Fibroblast of peridontal ligament (primary cell): Measurements from ENCODE around the gene INTS1.
A peak's percentile ranks its signal among the peaks of the same experiment; 100 is the strongest.

Experiments used
- DNase-seq: peaks from one replicate; pipeline ENCODE4 v3.0.0-alpha.2; 2010; ENCODE audit errors: extremely low read depth

Gene INTS1, protein sequence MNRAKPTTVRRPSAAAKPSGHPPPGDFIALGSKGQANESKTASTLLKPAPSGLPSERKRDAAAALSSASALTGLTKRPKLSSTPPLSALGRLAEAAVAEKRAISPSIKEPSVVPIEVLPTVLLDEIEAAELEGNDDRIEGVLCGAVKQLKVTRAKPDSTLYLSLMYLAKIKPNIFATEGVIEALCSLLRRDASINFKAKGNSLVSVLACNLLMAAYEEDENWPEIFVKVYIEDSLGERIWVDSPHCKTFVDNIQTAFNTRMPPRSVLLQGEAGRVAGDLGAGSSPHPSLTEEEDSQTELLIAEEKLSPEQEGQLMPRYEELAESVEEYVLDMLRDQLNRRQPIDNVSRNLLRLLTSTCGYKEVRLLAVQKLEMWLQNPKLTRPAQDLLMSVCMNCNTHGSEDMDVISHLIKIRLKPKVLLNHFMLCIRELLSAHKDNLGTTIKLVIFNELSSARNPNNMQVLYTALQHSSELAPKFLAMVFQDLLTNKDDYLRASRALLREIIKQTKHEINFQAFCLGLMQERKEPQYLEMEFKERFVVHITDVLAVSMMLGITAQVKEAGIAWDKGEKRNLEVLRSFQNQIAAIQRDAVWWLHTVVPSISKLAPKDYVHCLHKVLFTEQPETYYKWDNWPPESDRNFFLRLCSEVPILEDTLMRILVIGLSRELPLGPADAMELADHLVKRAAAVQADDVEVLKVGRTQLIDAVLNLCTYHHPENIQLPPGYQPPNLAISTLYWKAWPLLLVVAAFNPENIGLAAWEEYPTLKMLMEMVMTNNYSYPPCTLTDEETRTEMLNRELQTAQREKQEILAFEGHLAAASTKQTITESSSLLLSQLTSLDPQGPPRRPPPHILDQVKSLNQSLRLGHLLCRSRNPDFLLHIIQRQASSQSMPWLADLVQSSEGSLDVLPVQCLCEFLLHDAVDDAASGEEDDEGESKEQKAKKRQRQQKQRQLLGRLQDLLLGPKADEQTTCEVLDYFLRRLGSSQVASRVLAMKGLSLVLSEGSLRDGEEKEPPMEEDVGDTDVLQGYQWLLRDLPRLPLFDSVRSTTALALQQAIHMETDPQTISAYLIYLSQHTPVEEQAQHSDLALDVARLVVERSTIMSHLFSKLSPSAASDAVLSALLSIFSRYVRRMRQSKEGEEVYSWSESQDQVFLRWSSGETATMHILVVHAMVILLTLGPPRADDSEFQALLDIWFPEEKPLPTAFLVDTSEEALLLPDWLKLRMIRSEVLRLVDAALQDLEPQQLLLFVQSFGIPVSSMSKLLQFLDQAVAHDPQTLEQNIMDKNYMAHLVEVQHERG (N-terminal part only)

GRCh38 chr7:1503816-1504775 is at the start of gene INTS1:
INTS1 (minus strand) TSS chr7:1504389; CDS start chr7:1503960, 429 bp downstream.
- DNase-seq = peak; percentile 82

- DNase-seq = no peak
Measured at GRCh38 chr7:1553512-1554210, 49.5 kb upstream of the INTS1 start.

DNA sequence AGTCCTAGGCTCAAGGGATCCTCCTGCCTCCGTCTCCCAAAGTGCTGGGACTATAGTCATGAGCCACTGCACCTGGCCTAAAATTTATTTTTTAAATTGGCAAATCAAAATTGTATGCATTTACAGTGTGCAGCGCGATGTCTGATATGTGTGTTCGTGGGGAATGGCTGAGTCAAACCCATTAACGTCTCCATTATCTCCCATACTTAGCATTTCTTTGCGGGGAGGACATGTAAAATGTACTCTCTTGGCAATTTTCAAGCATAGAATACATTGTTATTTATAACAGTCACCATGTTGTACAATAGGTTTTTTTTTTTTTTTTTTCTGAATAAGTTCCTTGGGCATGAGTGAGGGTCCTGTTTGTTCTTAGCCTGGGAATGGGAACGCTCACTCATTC is 48.0 kb upstream of the INTS1 start:
- no peak for DNase-seq

DNA sequence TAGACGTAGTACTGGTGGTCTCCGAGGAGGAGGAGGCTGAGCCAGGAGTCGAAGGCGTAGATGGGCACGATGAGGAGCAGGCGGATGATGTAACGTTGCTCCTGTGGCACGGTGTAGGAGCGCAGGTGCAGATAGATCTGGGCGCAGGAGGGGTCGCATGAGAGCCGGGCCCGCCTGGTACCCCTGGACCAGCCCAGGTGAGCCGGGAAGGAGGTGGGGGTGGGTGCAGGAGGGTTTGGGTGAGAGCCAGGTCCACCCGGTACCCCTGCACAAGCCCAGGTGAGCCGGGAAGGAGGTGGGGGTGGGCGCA is 46.6 kb upstream of the INTS1 start:
- DNase-seq = no peak

- no peak for DNase-seq
Measured at GRCh38 chr7:1550005-1550845, 46.0 kb upstream of the INTS1 start.

DNA sequence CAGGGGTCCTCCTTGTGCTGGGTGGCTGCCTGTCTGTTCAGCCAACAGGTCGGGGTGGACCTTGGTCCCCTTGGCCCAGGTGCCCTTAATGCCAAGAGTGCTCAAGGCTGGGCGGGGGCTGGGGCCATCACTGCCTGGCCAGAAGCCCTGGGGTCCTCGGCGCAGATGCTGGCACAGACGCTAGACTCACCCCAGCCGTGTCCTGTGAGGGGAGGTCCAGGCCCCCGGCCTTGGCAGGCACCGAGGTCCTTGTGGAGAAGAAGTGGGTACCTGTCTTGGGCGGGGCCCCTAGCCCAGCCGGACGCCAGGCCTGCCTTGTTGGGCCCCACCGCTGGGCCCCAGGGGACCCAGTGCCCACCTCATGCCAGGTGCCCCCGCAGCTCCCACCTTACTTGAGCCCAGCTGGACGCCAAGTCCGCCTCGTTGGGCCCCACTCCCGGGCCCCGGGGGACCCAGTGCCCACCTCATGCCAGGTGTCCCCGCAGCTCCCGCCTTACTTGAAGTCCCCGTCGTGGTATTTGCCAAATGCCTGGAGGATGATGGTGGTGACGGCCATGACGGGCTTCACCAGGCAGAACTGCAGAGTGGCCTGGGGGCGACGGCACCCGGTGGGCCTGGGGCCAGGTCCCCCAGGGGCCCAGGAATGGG is 45.3 kb upstream of the INTS1 start:
- no peak for DNase-seq

DNA sequence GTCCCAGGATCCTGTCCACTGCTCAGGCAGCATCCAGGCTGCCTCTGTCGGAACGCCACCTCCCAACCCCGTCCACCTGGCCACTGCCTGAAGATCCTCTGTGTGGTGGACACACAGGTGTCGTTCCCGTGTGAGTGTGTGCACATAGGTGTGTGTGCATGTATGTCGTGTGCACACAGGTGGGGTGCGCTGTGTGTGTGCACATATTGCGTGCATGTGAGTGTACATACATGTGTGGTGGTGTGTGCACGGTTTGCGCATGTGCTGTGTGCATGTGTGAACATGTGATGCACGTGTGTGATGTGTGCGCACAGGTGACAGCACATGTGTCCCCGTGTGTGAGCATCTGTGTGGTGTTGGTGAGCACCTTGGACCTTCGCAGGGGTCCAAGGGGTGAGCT is 44.8 kb upstream of the INTS1 start:
- no peak for DNase-seq

GRCh38 chr7:1548438-1548831 is 44.2 kb upstream of the INTS1 start:
- no peak for DNase-seq

DNA sequence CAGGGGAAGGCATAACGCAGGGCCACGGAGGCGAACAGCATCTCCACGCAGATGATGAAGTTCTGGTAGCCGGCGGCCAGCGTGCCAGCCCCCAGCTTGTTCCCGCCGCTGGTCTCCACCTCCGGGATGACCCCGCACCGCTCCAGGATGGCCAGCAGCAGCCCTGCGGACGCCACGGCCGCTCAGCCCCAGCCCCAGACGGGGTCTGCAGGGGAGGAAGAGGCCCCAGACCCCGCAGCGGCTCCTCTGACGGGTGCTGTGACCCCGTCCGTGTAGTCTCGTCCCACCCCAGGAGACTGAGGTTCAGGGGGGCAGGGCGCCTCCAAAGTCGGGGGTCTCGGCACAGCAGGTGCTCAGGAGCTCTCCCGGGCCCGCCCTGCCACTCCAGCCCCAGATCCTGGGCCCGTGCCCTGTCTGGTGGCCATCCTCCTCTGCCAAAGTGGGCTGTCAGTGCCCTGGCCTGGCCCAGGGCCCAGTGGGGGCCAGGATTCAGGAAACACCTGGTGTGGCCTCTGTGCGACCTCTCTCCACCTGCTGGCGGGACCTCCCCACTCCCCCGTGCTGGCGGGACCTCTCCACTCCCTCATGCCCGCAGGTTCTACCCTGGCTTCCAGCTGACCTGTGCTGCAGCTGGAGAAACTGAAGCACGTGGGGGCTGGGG is 43.7 kb upstream of the INTS1 start:
- DNase-seq = no peak

- no peak for DNase-seq
Measured at GRCh38 chr7:1546909-1547776, 43.0 kb upstream of the INTS1 start.

GRCh38 chr7:1546274-1546908 is 42.2 kb upstream of the INTS1 start:
- DNase-seq = no peak

GRCh38 chr7:1545417-1546246 is 41.4 kb upstream of the INTS1 start:
- no peak for DNase-seq

- no peak for DNase-seq
Measured at GRCh38 chr7:1544896-1545416, 40.8 kb upstream of the INTS1 start.

GRCh38 chr7:1544178-1544895 is 40.1 kb upstream of the INTS1 start:
- no peak for DNase-seq

GRCh38 chr7:1543826-1544177 is 39.6 kb upstream of the INTS1 start:
- DNase-seq = no peak
